GM12892 (cell line): Measurements from ENCODE around the gene LSR.

Source experiments
- POLR2AphosphoS5 ChIP-seq: IDR thresholded peaks from 2 replicates; pipeline ENCODE4 v1.6.1; 2011; ENCODE audit warnings: low read depth, low read length, control low read depth
- TAF1 ChIP-seq: IDR thresholded peaks from 2 replicates; pipeline ENCODE4 v1.6.1; 2011; ENCODE audit warnings: low read depth, mild to moderate bottlenecking, control low read depth, low read length, borderline replicate concordance

DNA sequence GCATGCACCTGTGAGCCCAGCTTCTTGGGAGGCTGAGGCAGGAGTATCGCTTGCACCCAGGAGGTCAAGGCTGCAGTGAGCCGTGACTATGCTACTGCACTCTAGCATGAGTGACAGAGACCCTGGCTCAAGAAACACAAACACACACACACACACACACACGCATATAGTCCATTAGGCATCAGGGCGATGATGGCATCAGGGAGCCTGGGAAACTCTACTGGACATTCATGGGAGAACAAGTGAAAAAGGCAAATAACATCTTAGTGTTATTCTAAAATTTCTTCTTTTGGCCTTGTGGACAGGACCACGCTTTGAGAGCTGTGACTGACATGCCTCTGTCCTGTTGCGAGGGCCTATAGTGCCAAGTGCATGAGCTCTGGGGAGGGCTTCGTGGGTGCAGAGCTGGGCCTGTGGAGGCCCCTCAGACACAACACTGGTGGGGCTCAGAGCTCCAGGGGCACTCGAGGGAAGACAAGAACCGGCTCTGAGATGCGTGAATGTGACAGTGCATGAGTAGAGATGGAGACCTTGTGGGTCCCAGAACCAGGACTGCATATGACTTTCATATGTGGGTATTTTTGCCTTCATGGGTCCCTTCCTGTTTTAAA, 12.0 kb downstream of the LSR start:
- TF ChIP-seq TAF1 (no peak), POLR2AphosphoS5 (no peak)
